HG03025 (cell line): Measurements from ENCODE around the gene RTL10.
A peak's percentile ranks its signal among the peaks of the same experiment; 100 is the strongest.

Source experiments
- ATAC-seq: cut with Tn5 transposase; IDR thresholded peaks from one replicate; pipeline ENCODE4 v1.9.1; 2021; ENCODE audit warnings: mild to moderate bottlenecking, moderate library complexity; ENCODE audit not compliant: unreplicated experiment, low FRiP score

Gene RTL10

GRCh38 chr22:19867617-19868016 is 12.9 kb upstream of the RTL10 start:
- ATAC-seq, result no peak

GRCh38 chr22:19866665-19867009 is 12.0 kb upstream of the RTL10 start:
- no peak for ATAC-seq

GRCh38 chr22:19865141-19865829 is 10.6 kb upstream of the RTL10 start:
- ATAC-seq, result no peak

GRCh38 chr22:19864538-19865106 is 9.9 kb upstream of the RTL10 start:
- ATAC-seq, result no peak

- ATAC-seq, result no peak
Observed at GRCh38 chr22:19863571-19863970, 8.9 kb upstream of the RTL10 start.

GRCh38 chr22:19862619-19863246 is 8.1 kb upstream of the RTL10 start:
- ATAC-seq, result no peak

GRCh38 chr22:19859861-19860510 is 5.3 kb upstream of the RTL10 start:
- no peak for ATAC-seq

GRCh38 chr22:19857382-19857781 is 2.7 kb upstream of the RTL10 start:
- no peak for ATAC-seq

- peak; percentile 17 for ATAC-seq
Observed at GRCh38 chr22:19855504-19856409, 1.1 kb upstream of the RTL10 start.

- ATAC-seq, result no peak
Observed at GRCh38 chr22:19853879-19854777, 546 bp downstream of the RTL10 start.

GRCh38 chr22:19853058-19853878 is 1.4 kb downstream of the RTL10 start:
- ATAC-seq, result no peak

GRCh38 chr22:19852177-19852781 is 2.4 kb downstream of the RTL10 start:
- no peak for ATAC-seq

- no peak for ATAC-seq
Observed at GRCh38 chr22:19851291-19852176, 3.1 kb downstream of the RTL10 start.

GRCh38 chr22:19850763-19851109 is 3.9 kb downstream of the RTL10 start:
- ATAC-seq, result no peak

- no peak for ATAC-seq
Observed at GRCh38 chr22:19849835-19850762, 4.6 kb downstream of the RTL10 start.
